Activated CD4-positive, alpha-beta T cell treated with anti-CD3 and anti-CD28 coated beads for 48 hours (primary cell): ENCODE measurements around the gene MORN1.

ENCODE experiments used
- DNase-seq: peaks from one replicate; pipeline ENCODE4 v3.0.0-alpha.2; 2020

The MORN1 gene

DNA sequence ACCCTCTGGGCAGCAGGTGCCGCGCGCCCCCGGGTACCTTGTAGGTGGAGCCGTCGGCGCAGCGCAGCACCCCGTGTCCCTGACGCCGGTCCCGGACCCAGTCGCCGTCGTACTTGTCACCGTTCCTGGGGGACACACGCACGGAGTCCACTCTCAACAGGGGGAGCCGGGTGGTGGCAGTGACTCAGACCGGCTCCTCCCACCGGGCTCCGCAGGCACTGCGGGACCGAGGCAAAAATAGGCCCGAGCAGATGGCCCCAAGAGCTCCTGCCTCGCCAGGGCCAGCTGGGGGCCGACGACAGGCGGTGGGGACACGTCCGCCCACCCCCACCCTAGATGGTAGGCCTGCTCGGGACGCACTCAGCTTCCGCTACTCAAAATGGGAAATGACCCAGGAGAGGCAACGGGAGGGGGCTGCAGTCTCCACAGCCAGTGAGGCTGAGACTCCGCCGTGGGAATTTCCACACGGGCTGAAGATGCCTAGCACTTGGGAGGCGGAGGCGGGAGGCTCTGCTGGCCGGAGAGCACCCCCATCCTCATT, 6.3 kb downstream of the MORN1 start:
- DNase-seq = no peak

DNA sequence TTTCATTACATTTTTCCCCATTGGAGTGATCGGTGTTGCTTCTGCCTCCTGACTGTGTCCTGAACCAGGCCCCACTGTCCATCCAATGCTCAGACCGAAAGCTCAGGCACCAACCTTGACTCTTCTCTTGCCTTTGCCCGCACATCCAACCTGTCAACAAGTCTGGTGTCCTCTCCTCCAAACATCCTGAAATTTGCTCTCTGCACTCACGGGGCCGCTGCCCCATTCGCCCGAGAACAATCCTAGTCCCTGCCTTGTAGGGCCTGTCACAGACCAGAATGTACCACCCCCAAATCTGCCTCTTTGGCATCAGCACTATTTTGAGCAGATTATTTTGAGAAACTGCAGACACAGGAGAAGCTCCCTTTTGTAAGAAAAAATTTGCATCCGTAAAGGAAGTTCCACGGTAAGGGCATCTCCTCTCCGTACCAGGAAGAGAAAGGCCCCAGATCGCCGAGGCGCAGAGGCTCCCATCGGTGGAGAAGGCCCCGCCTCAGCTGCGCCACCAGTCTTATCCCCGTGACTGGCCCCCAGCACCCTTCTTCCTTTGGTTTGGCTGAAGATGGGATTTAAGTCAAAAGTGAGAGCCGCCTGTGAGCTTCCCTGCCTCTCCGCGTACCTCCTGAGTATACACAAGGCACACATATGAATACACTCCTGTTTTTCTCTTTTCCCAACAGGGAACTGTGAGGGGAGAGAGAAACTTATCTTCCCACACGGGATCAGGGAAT, 7.1 kb downstream of the MORN1 start:
- DNase-seq = no peak

GRCh38 chr1:2383576-2383975, 7.8 kb downstream of the MORN1 start:
- no peak for DNase-seq

- DNase-seq = peak; percentile 55
These were observed 8.6 kb downstream of the MORN1 start for GRCh38 chr1:2382621-2383361.

GRCh38 chr1:2381741-2382620, 9.4 kb downstream of the MORN1 start:
- peak; percentile 85 for DNase-seq

DNA sequence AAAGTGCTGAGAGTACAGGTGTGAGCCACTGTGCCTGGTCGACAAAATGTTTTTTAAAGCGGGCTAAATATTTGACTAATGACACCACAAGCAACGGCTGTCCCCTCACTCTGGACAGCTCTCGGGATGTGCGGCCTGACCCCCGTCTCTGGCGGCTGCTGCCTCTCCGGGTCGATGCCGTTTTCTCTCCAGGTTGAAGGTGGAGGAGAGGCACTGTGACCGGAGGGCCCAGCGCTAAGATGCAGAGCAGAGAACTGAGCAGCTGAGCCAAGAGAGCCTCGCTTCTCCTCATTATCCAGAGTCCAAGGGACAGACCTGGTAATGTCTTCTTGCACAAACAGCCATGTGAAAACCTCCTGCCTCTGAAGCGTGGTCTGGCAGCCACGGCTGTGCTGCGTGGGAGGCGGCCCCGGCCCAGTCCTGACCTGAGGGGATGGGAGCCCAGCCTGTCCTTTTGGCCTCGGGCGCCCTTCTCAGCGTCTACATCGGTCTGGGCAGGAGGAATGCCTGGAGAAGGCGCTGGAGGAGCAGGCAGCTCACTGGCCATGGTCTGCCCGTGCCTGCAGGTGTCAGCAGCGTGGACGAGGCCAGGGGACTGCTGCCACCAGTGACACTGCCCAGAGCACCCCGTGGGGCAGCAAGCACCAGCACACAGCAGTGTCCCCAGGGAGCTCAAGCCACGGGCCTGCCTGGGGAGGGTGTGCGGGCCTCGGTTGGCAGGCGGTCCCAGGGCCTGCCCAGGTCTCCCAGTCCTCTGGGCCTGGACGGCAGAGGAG, 10.3 kb downstream of the MORN1 start:
- no peak for DNase-seq

GRCh38 chr1:2379733-2380404, 11.5 kb downstream of the MORN1 start:
- DNase-seq = no peak

- no peak for DNase-seq
These were observed 12.2 kb downstream of the MORN1 start for GRCh38 chr1:2378956-2379732.

- DNase-seq = no peak
These were observed 12.9 kb downstream of the MORN1 start for GRCh38 chr1:2378441-2378851.

DNA sequence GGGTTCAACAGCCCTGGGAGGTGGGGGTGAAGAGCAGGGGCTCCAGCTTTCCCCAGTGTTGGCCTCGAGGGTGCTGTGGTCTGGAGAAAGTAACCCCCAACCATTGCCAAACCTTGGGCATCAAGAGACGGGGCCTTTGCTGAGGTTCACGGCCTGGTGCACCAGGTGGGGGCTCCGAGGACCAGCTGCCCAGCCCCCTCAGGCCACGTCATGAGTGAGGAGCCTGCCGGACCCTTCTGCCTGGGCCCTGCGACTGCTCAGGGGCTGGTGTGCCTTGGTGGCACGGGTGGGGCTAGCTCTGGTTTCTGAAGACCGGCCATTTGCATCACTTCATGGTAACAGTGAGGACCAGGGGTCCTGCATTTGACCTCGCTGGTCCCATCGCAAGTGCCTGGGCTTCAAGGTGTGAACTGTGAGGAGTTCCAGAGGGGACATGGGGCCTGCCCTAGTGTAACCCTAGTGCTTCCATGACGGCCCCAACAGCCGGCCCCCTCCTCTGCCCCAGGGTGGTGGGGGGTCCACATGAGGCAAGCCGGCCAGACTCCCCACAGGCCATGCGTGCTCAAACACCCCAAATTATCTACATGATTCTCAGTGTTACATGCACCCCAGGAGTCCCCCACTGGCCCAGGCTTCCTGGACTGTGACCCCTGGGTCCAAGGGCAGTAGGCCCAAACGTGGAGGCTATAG, 13.5 kb downstream of the MORN1 start:
- no peak for DNase-seq

- no peak for DNase-seq
These were observed 14.3 kb downstream of the MORN1 start for GRCh38 chr1:2376931-2377672.

- no peak for DNase-seq
These were observed 15.1 kb downstream of the MORN1 start for GRCh38 chr1:2376261-2376741.

GRCh38 chr1:2375923-2376260, 15.5 kb downstream of the MORN1 start:
- no peak for DNase-seq

- DNase-seq = no peak
These were observed 16.0 kb downstream of the MORN1 start for GRCh38 chr1:2375246-2375922.

GRCh38 chr1:2374252-2375155, 16.9 kb downstream of the MORN1 start:
- DNase-seq = no peak

GRCh38 chr1:2373551-2374251, 17.7 kb downstream of the MORN1 start:
- no peak for DNase-seq
